HG03460 (cell line): ENCODE measurements around the gene TSPAN31.

Experiments
- ATAC-seq: cut with Tn5 transposase; IDR thresholded peaks from one replicate; pipeline ENCODE4 v1.9.1; 2021; ENCODE audit not compliant: unreplicated experiment

TSPAN31 gene

DNA sequence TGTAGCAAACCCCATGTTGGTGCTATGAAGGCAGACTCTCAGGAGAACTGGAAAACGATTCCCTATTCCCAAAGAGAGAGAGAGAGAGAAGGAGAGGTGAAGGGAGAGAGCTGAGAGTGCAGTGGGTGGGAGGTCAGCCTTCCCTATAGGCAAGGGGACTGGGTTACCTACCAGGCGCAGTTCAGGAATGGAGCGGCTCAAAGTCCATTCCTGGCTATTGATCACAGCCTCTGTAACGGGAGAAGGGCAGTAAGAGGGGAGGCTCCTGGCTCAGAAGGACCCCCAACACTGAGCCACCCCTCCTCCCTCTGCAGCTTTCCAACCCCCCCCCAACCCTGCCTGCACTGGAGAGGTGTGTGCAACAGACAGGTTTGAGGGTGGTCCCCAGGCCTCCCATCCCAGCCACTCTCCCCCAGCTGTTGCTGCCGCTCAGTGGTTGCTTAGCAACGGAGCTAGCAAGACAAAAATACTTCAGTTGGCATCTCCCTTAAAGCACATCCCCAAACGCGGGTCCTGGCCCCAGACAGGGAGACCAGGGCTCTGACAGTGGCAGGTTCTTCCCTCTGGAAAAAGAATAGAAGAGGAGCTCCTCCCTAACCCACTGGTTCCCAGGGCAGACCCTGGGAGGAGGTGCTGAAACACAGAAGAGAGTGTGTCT is 9.5 kb upstream of the TSPAN31 start:
- ATAC-seq: no peak

DNA sequence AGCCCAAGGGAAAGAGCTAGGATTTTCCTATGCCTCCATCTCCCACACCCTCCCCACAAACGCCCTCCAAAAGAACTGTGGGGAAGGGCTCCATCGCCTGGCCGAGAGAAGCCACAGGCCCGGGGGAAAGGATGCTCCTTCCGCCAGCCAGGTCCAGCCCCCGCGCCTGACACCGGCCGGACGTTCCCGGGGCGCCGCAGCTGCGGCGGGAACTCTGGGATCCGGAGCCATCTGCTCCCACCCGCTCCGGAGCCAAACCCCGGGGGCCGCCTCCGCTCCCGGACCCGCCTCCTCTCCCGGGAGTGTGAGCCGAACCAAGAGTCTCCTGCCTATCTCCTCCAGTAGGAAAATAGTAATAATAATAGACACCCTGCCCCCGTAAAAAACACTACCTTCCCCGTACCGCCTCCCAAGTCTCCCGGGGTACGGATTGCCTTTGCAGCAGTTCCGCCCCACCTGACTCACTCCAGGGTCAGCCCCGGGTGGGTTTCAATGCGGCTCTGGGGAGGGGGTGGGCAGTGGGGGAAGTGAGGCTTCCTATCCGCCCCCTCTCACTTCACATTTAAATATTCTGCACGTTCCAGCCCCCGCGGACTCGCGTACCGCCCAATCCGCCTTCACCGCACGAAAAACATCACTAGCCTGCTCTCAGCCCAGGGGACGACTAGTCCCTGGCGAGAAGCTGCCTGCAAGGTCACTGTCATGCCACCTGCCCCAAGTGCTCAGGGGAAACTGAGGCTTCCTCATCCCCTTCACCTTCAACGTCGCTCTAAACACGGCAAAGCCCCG is 8.7 kb upstream of the TSPAN31 start:
- ATAC-seq: no peak

DNA sequence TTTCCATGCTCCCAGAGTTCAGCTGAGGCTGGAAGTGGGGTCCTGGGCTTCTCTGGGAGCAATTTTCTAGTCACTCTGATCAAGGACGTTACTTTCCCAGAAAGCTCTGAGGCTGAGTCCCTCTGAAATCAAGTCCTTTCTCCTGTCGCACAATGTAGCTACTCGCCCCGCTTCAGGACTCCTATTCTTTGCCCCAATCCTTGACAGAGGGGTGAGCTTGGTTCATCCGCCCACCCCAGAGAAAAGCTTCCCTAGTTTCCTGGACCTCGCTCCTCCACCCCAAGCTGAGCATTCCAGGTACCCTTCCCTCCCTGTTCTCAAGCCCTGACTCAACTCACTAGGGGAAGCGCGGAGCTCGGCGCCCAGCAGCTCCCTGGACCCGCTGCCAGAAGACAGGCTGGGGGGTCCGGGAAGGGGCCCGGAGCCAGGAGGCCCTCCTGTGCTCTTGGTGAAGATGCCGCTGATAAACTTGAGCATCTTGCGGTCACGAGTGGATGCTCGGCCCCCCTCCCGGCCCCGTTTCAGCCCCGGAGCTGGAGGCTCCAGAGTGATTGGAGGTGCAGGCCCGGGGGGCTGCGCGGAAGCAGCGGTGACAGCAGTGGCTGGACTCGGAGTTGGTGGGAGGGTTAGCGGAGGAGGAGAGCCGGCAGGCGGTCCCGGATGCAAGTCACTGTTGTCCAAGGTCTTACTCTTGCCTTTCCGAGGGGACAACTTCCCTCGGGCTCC is 7.9 kb upstream of the TSPAN31 start:
- ATAC-seq: no peak

- no peak for ATAC-seq
These were observed 7.1 kb upstream of the TSPAN31 start for GRCh38 chr12:57737467-57738460.

GRCh38 chr12:57738661-57739237 is 6.1 kb upstream of the TSPAN31 start, which contains the start of gene AGAP2:
TSS of gene AGAP2 (minus strand) at chr12:57738742. CDS start at chr12:57738246, 496 bp downstream.
- no peak for ATAC-seq

GRCh38 chr12:57739387-57739786 is 5.5 kb upstream of the TSPAN31 start:
- ATAC-seq: no peak

- no peak for ATAC-seq
These were observed 4.8 kb upstream of the TSPAN31 start for GRCh38 chr12:57739914-57740538.

DNA sequence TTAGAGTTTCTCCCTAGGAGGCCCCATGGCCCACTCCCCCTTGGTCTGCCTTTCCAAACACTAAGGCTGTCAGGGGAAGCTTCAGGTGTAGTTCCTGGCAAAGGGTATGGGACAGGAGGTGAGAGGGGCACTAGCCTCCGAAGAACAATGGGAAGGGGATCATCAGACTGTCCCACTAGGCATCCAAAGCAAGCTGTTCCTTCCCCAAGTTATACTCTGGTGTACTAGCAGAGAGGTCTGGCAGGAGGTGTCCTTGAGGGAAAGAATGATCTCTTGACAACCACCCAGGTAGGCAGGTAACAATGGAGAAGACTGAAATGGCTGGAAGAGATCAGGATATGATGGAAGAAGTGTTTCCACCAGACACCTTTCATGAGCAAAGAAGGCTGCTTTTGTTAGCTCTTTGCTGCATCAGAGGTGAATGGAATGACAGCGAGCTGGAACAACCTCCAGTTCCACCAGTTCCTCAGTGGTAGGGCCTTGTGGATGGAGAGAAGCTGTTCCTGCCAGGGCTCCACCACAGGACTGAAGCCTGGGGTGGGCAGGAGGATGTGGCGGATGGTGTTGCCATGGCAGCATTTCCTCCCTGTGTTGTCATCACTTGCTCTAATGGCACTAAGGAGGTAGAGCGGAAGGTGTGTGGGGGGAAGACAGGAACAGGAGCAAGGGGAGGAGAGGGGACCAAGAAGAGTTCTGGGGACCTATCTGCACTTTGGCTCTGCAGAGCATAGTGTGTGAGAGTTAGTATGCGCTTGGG is 4.0 kb upstream of the TSPAN31 start:
- ATAC-seq: peak; percentile 53

DNA sequence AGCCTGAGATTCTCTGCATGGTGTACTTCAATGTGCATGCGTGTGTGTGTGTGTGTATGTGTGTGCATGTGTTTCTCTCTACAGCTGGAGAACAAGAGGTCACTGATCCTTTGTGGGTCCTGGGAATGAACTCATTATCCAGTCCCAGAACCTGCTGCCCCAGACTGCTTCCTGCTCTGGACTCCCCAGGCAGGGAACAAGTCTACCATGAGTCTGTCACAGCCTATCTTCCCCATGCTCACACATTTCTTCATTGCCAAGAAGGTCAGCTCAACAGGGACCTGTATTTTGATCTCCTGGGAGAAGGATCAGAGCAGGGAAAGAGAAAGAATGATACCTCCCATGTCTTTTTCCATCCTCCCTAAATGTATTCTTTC is 3.4 kb upstream of the TSPAN31 start:
- ATAC-seq: no peak

- peak; percentile 56 for ATAC-seq
These were observed 2.7 kb upstream of the TSPAN31 start for GRCh38 chr12:57741844-57742738.

GRCh38 chr12:57743769-57744168 is 1.1 kb upstream of the TSPAN31 start:
- no peak for ATAC-seq

- peak; percentile 32 for ATAC-seq
These were observed 554 bp upstream of the TSPAN31 start for GRCh38 chr12:57744194-57744776.

DNA sequence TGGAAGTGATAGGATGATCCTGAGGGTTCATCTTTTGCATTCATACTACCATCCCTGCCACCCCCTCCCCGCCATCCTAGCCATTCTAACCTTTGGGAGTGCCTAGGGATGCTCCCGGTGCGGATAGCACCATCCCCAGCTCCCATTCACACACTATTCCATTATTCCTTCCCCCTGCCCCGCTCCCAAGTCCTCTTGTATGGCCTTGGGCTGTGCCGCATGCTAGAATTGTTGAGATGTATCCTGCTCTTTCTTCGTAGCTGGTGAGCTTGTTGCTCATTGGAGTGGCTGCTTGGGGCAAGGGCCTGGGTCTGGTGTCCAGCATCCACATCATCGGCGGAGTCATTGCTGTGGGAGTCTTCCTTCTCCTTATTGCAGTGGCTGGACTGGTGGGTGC is 644 bp downstream of the TSPAN31 start:
- ATAC-seq: no peak

- ATAC-seq: no peak
These were observed 1.2 kb downstream of the TSPAN31 start for GRCh38 chr12:57746025-57746424.

- ATAC-seq: no peak
These were observed 4.2 kb downstream of the TSPAN31 start for GRCh38 chr12:57749061-57749460.

DNA sequence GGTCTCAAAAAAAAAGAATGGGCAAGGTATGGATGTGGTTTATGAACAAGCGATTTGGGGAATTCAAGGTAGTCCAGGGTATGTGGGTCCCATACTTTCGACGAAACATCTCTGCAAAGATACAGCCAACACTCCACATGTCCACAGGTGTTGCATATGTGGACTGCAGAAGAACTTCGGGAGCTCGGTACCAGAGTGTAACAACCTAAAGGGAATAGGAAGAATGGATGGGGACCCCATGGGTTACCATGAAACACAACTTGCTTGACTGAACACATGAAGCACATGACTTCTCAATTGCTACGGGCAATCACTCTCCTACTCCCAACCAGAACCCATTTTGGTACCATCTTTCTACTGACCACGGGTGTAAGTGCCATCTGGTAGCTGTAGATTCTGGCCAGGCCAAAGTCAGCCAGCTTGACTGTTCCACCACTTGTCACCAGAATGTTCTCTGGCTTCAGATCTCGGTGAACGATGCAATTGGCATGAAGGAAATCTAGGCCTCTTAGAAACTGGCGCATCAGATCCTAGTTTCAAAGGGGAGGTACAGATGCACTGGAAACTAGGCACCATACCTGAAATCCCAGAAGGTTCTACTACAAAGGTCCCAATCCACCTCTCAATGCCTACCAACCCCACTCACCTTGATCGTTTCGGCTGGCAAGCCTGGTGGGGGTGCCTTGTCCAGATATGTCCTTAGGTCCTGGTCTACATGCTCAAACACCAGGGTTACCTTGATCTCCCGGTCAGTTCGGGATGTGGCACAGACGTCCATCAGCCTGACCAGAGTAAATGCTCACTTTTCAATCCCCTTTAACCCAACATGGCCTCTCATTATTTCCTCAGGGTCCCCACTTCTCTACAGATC is 6.0 kb downstream of the TSPAN31 start:
- ATAC-seq: no peak

GRCh38 chr12:57751432-57751787 is 6.6 kb downstream of the TSPAN31 start:
- ATAC-seq: no peak
